SHP77 (cell line): Measurements from ENCODE around the gene NFATC2.

ENCODE experiments used
- DNase-seq, 2 experiments: peaks; one replicate each; lab custom pipeline; 2025; lab: John Stamatoyannopoulos, UW

NFATC2 gene

DNA sequence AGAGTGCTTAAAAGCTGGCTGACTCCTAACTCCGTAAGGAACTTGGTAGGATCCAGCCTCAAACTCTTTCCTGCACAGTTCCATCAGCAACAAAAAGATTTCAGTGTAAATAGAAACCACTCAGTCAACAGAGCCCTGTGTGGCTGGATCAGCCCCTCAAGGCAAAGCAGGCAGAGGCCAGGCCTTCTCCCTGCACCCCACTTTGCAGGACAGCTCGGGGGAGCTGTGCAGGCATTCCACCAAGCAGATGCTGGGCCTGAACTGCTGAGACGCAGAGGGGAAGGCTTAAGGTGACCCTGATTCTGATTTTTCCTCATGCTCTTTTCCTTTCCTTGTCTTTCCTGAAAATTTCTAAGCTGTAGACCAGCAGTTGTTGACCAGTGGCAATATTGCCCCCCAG lies 91.5 kb downstream of the NFATC2 start:
- no peak for DNase-seq

DNA sequence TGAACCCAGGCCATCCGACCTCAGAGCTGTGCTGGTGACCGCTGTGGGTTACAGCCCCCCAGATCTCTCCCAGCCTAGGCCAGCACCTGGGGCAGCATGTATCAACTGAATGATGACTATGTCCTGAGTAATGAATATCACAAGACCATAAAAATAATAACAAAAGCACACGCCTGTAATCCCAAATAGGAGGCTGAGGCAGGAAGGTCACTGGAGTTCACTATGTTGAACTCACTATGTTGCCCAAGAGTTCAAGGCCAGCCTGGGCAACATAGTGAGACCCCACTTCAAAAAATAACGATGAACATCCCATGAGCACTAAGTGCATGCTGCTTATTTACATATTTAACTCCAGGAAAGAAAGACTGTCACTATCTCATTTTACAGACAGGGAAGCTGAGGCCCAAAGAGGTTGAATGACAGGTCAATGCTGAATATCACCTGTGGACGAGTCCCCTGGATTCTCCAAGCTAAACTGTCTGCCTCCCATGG lies 92.3 kb downstream of the NFATC2 start:
- no peak for DNase-seq

DNA sequence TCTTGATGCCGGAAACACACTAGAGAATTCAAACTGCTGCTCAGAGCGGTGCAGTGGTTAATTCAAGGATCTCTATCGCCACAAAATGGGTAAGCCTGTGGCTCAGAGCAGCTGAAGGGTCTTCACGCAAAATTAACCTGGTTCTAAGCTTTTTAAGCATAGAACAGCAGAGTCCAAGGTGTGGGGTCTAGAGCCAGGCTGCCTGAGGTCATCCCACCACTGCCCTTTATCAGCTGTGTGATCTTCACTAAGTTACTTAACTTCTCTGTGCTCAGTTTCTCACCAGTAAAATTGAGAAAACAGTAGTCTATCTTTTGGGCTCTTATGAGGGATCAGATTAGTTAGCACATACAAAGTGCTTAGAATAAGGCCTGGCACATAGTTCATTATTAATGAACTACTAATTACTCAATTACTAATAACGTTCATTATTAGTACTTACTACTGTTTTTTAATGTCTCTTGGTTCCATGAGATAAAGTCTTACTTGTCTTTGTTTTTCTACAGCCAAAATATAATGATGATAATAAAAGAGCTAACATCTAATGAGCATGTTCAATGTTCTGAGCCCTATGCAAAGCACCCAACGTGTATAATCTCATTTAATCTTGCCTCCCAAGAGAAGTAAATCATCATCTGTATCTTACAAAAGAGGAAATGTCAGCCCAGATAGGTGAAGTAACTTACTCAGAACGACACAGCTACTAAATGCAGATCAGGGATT lies 92.9 kb downstream of the NFATC2 start:
- DNase-seq = no peak

DNA sequence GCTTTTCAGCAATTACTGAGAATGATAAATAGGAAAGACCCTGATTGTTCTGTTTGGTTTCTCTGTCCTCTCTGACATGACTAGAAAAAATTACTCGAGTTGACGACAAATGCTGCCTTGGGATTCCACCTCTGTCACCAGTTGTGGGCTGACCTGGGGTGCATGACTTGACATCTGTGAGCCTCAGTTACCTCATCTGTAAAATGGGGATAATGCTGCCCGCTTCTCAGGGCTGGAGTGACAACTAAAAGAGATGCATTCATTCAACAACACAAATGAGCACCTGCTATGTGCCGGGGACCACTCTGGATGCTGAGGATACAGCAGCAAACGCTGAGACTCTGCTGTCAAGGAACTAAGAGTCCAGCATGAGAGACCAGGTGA lies 94.8 kb downstream of the NFATC2 start:
- DNase-seq = no peak

DNA sequence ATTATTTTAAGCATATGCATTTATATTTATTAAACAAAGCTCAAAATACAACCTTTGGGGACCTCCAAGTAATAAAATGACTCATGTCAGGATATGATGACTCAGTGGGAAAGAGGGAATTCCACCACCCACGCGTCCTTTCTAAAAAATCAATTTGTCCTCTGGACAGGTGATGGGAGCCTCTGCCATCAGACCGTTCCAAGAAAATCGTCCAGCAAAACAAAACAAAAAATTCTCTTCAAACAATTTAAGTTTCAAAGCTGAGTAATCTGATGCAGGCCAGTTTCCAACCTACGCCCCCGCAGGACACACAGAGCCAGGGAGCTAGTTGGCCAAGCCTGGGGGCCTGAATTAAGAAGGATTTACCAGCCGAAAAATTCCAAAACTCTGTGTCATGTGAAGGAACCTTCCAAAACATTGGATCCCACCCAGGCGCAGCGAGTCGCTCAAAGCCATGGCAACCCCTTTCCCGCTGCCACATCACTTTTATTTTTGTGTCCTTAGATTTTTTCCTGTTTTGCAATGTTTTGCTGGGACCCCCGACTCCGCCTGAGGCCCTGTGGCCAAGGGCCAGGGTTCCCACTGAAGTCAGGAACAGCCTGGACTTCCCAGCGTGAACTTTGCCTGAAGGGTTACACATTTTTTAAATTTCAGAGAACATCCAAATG lies 95.3 kb downstream of the NFATC2 start:
- no peak for DNase-seq

DNA sequence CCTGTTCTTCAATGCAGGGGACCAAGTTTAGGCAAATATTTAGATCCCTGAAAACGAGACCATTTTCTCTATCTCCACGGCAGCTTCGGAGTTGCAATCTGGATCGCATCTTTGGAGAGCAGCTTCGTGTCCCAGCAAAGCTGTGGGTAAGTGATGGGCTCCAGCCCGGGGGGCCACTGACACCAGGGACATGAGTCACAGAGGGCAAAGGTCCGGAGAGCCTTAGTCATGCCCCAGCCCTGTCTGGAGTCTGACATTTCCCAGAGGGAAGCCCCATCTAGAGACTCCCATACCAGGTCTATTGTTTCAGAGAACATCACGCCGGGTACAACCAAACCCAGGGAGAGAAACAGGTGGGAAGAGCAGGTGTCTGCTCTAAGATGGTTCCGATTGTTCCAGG lies 95.9 kb downstream of the NFATC2 start:
- DNase-seq = no peak

DNA sequence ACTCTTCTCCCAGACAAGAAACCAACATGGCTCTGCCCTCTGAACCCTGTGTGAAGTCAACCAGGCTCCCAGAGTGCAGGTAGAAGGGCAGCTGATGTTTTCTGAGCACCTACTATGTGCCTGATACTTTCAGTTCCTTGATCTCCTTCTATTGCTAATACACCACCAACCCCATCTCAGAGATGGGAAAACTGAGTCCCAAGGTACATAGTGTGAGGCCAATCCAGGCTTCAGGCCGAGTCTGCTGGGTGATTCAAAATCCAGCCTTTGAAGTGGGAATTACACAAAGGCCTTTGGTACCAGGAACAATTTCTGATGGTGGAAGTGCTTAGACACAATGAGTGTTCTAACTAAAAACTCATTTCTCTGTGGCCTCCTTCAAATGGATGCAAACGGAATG lies 96.3 kb downstream of the NFATC2 start:
- DNase-seq = no peak

DNA sequence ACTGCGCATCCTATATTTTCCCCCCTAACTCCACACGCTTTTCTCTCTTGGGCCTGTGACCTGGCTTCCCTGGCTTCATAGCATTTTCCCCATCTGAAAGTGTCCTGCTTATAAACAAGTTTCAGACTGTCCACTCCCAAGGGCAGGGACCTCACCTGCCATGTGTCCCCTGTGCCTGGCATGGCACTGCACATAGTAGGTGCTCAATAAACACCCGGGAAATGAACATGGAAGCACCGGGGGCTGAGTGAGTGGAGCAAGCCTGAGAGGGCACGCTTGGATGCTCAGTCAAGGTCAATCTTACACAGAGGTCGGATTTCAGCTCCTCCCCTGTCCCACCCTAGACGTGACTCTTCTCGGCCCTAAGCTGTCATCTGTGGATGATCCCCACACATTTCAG lies 96.9 kb downstream of the NFATC2 start:
- no peak for DNase-seq

DNA sequence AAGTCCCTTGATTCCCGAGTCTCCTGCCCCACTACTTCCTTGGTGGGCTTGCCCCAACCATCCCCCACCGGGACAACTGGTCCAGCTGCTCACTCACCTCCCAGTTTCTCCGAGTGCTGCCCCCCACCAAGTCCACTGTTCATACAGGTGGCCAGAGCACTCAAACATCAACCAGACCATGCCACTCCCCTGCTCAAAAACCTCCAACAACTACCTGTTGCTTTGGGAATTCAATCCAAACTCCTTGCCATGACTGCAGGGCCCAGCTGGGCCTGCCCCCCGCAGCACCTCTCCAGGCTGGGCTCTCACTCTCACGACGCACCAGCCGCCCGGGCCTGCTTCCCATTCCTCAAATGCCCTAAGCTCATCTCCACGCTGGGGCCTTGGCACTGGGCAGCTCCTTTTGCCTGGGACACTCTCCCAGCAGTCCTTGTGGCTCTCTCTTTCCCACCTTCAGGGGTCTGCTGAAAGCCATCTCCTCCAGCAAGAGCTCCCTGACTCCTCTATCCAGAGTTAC lies 97.5 kb downstream of the NFATC2 start:
- DNase-seq = no peak

DNA sequence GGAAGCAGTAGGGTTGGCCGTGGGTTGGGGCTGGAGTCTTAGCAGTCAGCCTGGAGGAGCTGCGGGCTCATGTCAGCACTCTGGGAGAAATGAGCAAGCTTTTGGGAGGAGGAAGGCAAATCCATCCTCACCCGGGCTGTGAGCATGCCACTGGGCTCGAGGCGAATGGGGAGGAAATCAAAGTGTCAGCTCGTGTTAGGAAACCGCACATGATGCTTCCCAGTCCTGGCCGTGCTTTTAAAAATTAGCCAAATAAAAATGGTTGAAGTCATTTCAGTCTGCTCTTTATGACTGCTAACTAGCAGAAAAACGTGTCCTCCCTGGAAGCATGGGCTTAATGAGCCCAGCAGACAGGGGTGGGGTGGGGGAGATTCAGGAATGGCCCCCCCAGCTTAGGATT lies 98.1 kb downstream of the NFATC2 start:
- DNase-seq = no peak

DNA sequence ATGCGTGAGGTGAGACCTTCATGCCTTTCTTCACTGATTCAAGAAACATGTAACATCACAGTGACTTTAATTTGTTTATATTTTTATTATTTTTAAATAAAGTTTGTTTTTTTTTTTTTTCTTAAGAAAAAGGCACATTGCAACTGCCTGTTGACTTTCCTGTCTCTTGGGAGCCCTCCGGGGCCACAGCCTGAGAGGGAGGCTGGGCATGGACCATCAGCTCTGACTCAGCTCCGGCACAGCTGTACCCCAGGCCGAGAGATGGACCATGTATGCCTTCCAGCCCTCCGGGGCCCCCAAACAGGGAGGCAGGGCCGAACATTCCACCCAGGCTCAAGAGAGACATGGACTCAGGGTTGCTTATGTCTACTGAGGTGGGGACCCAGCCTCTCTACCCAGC lies 99.9 kb downstream of the NFATC2 start:
- DNase-seq = no peak

DNA sequence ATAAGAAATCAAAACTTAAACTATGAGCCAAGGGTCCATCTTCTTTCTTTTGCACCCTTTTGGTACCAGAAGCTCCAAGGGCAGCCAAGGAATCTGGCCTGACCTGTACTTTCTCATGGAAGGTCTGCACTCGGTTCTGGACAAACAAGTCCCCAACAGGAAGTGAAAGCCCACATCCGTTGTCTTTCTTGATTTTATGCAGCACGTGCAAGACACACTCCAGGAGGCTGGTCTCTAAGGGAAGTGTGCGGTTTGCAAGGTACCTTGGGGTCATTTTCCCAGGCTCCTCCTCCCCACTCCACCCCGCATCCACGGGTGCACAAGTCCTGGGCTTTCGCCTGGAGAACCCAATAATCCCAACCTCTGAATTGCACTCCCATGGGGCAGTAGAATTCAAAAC lies 101.9 kb downstream of the NFATC2 start:
- DNase-seq = no peak

DNA sequence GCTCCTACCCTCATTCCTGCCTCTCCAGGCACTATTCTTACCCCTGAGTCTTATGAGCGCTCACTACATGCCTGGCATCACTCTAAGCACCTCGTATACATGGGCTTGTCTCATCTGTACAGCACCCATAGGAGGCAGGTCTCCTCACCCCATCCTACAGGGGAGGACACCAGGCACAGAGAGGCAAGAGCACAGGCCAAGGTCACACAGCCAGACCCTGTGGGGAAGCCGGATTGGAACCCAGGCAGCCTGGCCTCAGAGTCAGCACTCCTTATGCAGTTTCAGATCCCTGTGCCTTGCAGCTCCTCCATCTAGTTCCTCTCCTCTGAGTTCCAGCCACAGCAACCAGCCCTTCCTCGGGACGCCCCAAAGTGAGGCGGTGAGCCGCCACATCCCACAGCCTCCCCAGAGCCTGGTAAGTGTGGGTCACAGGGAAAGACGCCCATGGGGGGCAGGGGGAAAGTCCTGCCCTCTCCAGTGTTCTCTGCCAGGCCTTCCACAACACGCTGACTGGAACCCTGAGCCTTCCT lies 103.3 kb downstream of the NFATC2 start:
- DNase-seq = no peak

DNA sequence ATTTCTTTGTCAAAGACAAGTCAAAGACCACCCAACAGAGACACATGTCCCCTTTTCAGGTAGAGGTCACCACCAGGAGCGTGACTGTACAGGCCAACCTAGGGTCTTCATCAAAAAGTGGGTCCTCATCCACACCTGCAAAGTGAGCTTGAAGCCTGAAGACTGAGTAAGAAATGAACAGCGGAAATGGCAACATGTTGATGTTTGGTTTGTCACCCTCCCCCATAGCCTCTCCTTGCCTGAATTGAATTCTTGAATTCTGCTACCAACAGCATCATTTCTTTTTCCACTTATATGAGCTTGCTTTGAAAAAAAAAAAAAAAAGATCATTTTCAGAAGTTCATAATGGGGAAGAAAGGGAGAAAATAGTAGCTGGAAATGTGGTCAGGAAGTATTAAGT lies 104.4 kb downstream of the NFATC2 start:
- DNase-seq = no peak

DNA sequence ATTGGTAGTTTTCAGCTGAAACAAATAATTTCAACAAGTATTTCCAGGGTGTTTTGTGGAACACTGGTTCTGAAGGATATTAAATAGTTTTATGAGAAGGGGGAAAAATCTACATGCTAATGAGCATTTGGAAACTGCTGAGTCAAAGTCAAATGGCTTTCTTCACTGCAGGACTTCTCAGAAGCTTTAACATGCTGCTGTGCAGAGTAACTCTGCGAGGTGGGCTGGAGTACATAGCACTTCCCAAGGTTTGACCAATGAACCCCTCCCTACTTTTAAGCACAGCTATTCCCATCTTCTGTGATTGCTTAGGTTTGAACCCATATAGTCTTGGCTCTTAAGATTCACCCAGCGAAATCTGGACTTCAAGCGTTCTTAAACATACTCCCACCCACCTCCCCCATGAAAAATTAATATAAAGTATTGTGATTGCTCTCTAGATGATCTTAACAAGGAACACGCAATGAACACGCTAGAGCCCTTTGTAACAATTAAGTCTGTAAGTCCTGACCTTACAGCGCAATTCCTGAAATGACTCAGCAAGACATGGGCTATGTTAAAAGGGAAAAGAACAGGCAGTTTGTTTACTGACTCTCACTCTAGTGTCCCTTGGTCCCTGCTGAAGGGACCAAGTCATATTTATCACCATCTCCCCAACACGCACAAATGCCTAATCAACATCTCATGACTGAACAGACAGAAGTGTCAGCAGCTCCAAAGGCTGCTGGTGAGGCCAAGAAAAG lies 105.2 kb downstream of the NFATC2 start:
- no peak for DNase-seq

DNA sequence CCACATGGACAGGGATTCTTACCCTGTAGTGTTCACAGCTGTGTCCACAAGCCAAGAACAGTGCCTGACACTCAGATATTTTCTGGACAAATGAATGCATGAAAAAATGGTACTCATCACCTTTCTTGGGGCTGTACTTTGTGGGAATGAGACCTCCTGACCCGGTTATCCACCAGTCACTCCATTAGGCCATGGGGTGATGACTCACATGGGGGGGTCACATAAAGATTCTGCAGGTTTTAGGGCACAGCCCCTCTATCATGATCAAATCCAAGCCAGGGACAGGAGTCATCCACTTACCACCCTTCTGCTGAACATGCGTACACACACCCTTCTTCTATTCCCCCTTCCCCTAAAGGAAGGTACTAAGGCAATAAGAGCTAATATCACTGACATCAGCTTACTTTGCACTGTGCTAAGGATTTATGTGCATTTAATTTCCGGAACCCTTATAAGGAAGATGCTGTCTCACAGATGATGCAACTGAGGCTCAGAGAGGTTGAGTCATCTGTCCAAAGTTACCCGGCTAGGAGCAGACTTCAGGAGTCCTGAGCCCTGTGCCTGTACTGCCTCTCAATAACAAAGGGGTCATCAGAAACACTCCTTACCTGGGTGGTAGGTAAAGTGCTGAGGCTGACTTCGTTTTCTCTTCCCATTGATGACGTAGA lies 107.8 kb downstream of the NFATC2 start:
- no peak for DNase-seq

DNA sequence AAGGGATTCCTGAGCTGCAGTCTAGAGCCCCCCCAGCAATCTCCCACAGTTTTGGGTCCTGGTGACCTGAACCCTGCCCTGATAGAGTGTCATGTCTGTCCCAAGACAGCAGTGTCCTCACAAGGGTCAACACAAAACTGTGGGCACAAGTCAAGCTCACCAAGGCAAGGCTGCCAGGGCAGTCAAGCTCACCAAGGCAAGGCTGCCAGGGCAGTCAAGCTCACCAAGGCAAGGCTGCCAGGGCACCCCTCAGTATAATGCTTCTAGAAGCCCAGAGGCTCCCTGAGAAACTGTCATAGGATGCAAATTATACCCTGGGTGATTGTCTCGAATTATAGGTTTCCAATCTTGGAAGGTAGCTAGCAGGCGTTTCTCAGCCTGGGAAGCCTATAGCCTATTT lies 108.5 kb downstream of the NFATC2 start:
- no peak for DNase-seq

DNA sequence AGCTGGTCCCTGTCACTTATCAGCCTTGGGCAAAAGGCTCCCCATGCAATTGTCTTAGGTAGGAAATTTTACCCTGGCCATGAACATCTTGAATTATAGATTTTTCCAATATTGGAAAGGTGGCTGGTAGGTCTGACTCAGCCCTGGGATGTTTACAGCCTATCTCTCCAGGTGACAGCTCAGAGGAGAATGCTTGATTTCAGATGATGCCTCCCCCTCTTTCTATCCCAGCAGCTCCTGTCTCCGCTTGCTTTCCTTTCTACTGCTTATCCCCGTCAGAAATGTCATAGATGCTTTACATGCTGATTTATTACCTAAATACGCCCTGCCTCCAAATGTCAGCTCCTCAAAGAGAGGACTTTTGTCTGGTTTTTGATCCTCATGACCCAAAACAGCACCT lies 109.6 kb downstream of the NFATC2 start:
- no peak for DNase-seq

DNA sequence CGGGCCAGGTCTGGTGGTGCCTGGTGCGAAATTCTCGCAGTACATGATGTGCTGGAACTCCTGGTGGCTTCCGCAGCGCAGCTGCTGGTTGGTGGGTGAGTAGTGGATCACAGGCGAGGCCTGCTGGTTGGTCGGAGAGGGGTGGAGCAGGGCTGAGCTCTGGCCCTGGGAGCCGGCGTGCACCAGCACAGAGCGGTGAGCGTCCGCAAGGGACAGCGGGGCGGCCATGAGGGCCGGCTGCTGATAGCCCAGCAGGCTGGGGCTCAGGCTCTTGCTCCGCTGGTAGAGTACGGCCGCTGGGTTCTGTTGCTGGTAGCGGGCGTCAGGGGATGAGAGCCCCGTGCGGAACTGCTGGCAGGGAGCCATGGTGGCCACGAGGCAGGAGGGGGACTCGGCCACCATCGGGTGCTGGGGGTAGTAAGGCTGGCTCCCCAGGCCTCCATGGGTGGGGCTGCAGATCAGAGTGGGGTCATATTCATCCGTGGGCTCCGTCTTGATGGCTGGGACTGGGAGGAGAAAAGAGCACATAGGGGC lies 110.2 kb downstream of the NFATC2 start:
- no peak for DNase-seq

DNA sequence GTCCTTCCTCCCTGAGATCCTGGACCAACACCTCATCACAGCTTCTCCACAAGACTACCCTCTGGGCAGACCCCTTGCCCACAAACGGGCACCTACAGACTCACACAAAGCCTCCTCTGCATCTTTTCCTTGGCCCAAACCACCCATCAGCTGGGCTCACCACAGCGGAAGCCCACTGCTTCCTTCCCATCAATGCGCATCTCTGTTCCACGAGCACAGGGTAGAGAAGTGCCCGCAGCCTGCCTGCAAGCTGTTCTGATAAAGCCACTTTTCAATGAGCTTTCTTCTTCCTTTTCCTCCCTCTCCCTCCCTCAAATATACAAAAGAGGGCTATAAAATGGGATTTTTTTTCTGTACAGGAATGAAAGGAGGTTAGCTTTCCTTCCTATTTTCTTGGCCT lies 111.2 kb downstream of the NFATC2 start:
- DNase-seq = no peak

DNA sequence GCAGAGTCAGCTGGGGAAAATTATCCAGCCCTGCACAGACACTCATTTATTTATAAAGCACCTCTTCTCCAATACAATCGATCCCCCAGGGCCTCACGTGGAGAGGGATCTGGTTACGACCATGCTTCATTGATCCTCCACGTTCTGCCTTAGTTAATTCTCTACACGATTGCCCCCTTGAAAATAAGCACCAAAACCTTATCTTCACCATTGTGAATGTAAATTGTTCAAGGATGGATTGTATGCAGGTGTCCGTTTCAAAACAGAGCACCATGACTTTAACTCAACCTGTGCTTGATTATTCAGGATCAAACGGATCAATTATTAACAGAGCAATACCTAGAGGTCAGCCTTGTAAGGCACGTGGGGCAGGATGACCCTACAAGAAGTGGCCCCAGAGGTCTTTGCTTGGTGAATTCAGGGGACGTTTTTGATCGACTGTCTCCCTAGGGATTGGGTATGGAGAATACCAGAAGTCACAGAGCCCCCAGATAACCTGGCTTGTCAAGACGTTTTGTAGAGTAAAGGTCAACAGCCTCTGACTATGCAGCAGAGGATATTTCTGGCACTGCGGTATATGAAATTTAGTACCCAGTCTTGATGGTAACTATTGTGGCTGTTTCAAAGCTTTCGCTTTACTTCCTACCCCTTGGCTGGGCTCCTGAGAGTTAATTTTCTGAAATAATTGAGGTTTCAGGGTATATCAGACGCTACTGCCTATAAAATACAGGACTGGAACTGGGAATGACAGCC lies 112.1 kb downstream of the NFATC2 start:
- DNase-seq = no peak
